Smooth muscle cell (in vitro differentiated cells): ENCODE results near the gene CRP. TPM values are rescaled to one million over a fixed set of nuclear protein-coding genes. Genes with fewer than 3 reads are reported as not detected.

ENCODE experiments used
- DNase-seq: peaks from one replicate; lab custom pipeline; 2025; ENCODE audit not compliant: unreplicated experiment; lab: John Stamatoyannopoulos, UW
- H2AFZ ChIP-seq: fragments of 200-600 bp; sonication (generic); 2 replicates; pipeline ENCODE4 v1.6.0; 2016; ENCODE audit warnings: antibody characterized with exemption, low read depth, mild to moderate bottlenecking
- H3F3A ChIP-seq: fragments of 200-600 bp; sonication (generic); 2 replicates; pipeline ENCODE4 v1.6.0; 2017; ENCODE audit warnings: antibody characterized with exemption, low read depth
- H3K27ac ChIP-seq: fragments of 200-600 bp; sonication (generic); 2 replicates; pipeline ENCODE4 v1.5.1; 2016; ENCODE audit warnings: low read depth, mild to moderate bottlenecking
- H3K27me3 ChIP-seq: fragments of 200-600 bp; sonication (generic); 2 replicates; pipeline ENCODE4 v1.6.1; 2016; ENCODE audit warnings: low read depth, mild to moderate bottlenecking
- H3K36me3 ChIP-seq: fragments of 200-600 bp; sonication (generic); 2 replicates; pipeline ENCODE4 v1.5.1; 2016; ENCODE audit warnings: low read depth
- H3K4me1 ChIP-seq: fragments of 200-600 bp; sonication (generic); 2 replicates; pipeline ENCODE4 v1.5.1; 2016; ENCODE audit warnings: low read depth
- H3K4me2 ChIP-seq: fragments of 200-600 bp; sonication (generic); 2 replicates; pipeline ENCODE4 v1.6.0; 2016; ENCODE audit warnings: mild to moderate bottlenecking
- H3K4me3 ChIP-seq: fragments of 200-600 bp; sonication (generic); 2 replicates; pipeline ENCODE4 v1.5.1; 2016; ENCODE audit warnings: mild to moderate bottlenecking
- H3K79me2 ChIP-seq: fragments of 200-600 bp; sonication (generic); 2 replicates; pipeline ENCODE4 v1.6.0; 2016; ENCODE audit warnings: low read depth, mild to moderate bottlenecking
- H3K9ac ChIP-seq: fragments of 200-600 bp; sonication (generic); 2 replicates; pipeline ENCODE4 v1.6.0; 2016; ENCODE audit warnings: low read depth
- H3K9me3 ChIP-seq: fragments of 200-600 bp; sonication (generic); replicated peaks from 2 replicates; pipeline ENCODE4 v1.5.1; 2016; ENCODE audit warnings: low read depth
- H4K20me1 ChIP-seq: fragments of 200-600 bp; sonication (generic); 2 replicates; pipeline ENCODE4 v1.6.0; 2016; ENCODE audit warnings: low read depth
- CTCF ChIP-seq: fragments of 200-600 bp; sonication (generic); IDR thresholded peaks from 2 replicates; pipeline ENCODE4 v1.5.1; 2017; ENCODE audit warnings: borderline replicate concordance, mild to moderate bottlenecking, antibody characterized with exemption; ENCODE audit not compliant: insufficient read depth, poor library complexity, severe bottlenecking
- WGBS: methylation state at CpG from one replicate; pipeline ENCODE4 v1.1.7; 2016; ENCODE audit warnings: low lambda C conversion rate; 5-methylcytosine and 5-hydroxymethylcytosine counted together
- polyA plus RNA-seq: library from polyadenylated mRNA; unstranded; fragments of >200 nt; fragmentation: Nextera tagmentation; extraction: Ambion mirVana; gene quantifications from 2 replicates; pipeline ENCODE4 v1.2.1, GENCODE V29; 2016
- total RNA-seq: library from RNA; depleted of rRNA; stranded (reverse); fragments of >200 nt; gene quantifications from 2 replicates; pipeline ENCODE4 v1.2.3, GENCODE V29; 2014

The CRP gene
- total and polyA plus RNA-seq, 2 experiments from 2014 or later = not detected

- no peak for TF ChIP-seq CTCF
- H4K20me1 ChIP-seq = no peaks in the 10 kb centered on the region
- H3K4me1 ChIP-seq = no peaks in the 10 kb centered on the region
- no peak overlapping the region for H3K27ac ChIP-seq
- no peak overlapping the region for H3K9ac ChIP-seq
- no peaks in the 10 kb centered on the region for H3K36me3 ChIP-seq
- no peaks in the 10 kb centered on the region for H3F3A ChIP-seq
- no peak overlapping the region for H3K4me2 ChIP-seq
- H3K79me2 ChIP-seq = no peaks in the 10 kb centered on the region
- H2AFZ ChIP-seq = no peak overlapping the region
- H3K27me3 ChIP-seq = no peaks in the 10 kb centered on the region
- no peak for DNase-seq
- H3K9me3 ChIP-seq = peaks cover 2% of the 10 kb centered on the region
- no peak overlapping the region for H3K4me3 ChIP-seq
- 63% methylated on average over 3 of the region's 3 CpGs for WGBS
These were observed 45.6 kb downstream of the CRP start for GRCh38 chr1:159668739-159669138.

- H4K20me1 ChIP-seq = no peaks in the 10 kb centered on the region
- no peaks in the 10 kb centered on the region for H3K79me2 ChIP-seq
- no peak overlapping the region for H3K27ac ChIP-seq
- no peaks in the 10 kb centered on the region for H3K27me3 ChIP-seq
- DNase-seq = no peak
- no peak overlapping the region for H2AFZ ChIP-seq
- no peaks in the 10 kb centered on the region for H3K36me3 ChIP-seq
- 46% methylated on average over 3 of the region's 3 CpGs for WGBS
- no peak overlapping the region for H3K9ac ChIP-seq
- H3K4me1 ChIP-seq = no peaks in the 10 kb centered on the region
- H3K4me2 ChIP-seq = no peak overlapping the region
- H3K4me3 ChIP-seq = no peak overlapping the region
- no peaks in the 10 kb centered on the region for H3F3A ChIP-seq
- TF ChIP-seq CTCF = no peak
- peaks cover 6% of the 10 kb centered on the region for H3K9me3 ChIP-seq
These were observed 50.1 kb downstream of the CRP start for GRCh38 chr1:159664247-159664646.

- Histone ChIP-seq H3K79me2 (no peaks in the 10 kb centered on the region), H3F3A (no peaks in the 10 kb centered on the region), H3K4me3 (no peak overlapping the region), H3K36me3 (no peaks in the 10 kb centered on the region), H3K9me3 (peaks cover 6% of the 10 kb centered on the region), H3K9ac (no peak overlapping the region), H2AFZ (no peak overlapping the region), H4K20me1 (no peaks in the 10 kb centered on the region), H3K4me1 (no peaks in the 10 kb centered on the region), H3K4me2 (no peak overlapping the region), H3K27me3 (no peaks in the 10 kb centered on the region), H3K27ac (no peak overlapping the region)
- no peak for TF ChIP-seq CTCF
- 44% methylated on average over 2 of the region's 2 CpGs for WGBS
- DNase-seq = no peak
These were observed 50.8 kb downstream of the CRP start for GRCh38 chr1:159663552-159663951.

Other genes with a start within 250 kb of the CRP start
- not detected in 2 replicates for gene OR10J5, start 178.6 kb downstream of the CRP start, total RNA-seq
- gene OR10J5, start 178.6 kb downstream of the CRP start, polyA plus RNA-seq = not detected in 2 replicates
- gene APCS, start 126.8 kb downstream of the CRP start, total RNA-seq = not detected in 2 replicates
- not detected in 2 replicates for gene APCS, start 126.8 kb downstream of the CRP start, polyA plus RNA-seq
- 11.4 and 32.9 TPM in 2 replicates for gene DUSP23, start 66.4 kb upstream of the CRP start, total RNA-seq
- 41.4 and 47.4 TPM in 2 replicates for gene DUSP23, start 66.4 kb upstream of the CRP start, polyA plus RNA-seq
- not detected in 2 replicates for gene FCRL6, start 87.8 kb upstream of the CRP start, total RNA-seq
- gene FCRL6, start 87.8 kb upstream of the CRP start, polyA plus RNA-seq = not detected in 2 replicates
- gene SLAMF8, start 112.3 kb upstream of the CRP start, total RNA-seq = 10.8 and 11.0 TPM in 2 replicates
- 13.5 and 15.1 TPM in 2 replicates for gene SLAMF8, start 112.3 kb upstream of the CRP start, polyA plus RNA-seq
- gene VSIG8, start 148.1 kb upstream of the CRP start, total RNA-seq = not detected in 2 replicates
- 0.29 and 1.3 TPM in 2 replicates for gene VSIG8, start 148.1 kb upstream of the CRP start, polyA plus RNA-seq
- 1.1 and 1.3 TPM in 2 replicates for gene CFAP45, start 185.6 kb upstream of the CRP start, total RNA-seq
- gene CFAP45, start 185.6 kb upstream of the CRP start, polyA plus RNA-seq = 1.2 and 1.9 TPM in 2 replicates
- 390 and 408 TPM in 2 replicates for gene TAGLN2, start 210.9 kb upstream of the CRP start, total RNA-seq
- gene TAGLN2, start 210.9 kb upstream of the CRP start, polyA plus RNA-seq = 1,005 and 1,171 TPM in 2 replicates
- gene IGSF9, start 231.0 kb upstream of the CRP start, total RNA-seq = 0.49 and 0.99 TPM in 2 replicates
- 2.1 and 6.6 TPM in 2 replicates for gene IGSF9, start 231.0 kb upstream of the CRP start, polyA plus RNA-seq
- 1.3 TPM in 1 of 2 replicates, not detected in the other for gene SLAMF9, start 239.6 kb upstream of the CRP start, total RNA-seq
- gene SLAMF9, start 239.6 kb upstream of the CRP start, polyA plus RNA-seq = 1.8 and 2.1 TPM in 2 replicates